ENCODE measurements around the gene GRM8. TPM values are rescaled to one million over a fixed set of nuclear protein-coding genes. Genes with fewer than 3 reads are reported as not detected.

GRM8 gene
- polyA plus RNA-seq, 2 of the 4 experiments (the other 2 are of a cell fraction) = 0.06 TPM; not detected in 1

GRCh38 chr7:126529833-126530232, 722.9 kb downstream of the GRM8 start:
- CTCF ChIA-PET = no interaction called here
- ATAC-seq = no peak

GRCh38 chr7:126529254-126529653, 723.5 kb downstream of the GRM8 start:
- CTCF ChIA-PET = no interaction called here

More at GRCh38 chr7:126529833-126530232, 722.9 kb downstream of the GRM8 start:
- DNase-seq (ENCODE audit: low read depth in 1 of 2, low spot score in 1 of 2) (no peak), FAIRE-seq (no peak)
- POLR2A ChIA-PET = no interaction called here
- H3K4me2 ChIP-seq = no peak overlapping the region
- TF ChIP-seq CHD2 (IDR thresholded peaks at IDR 0.05; ENCODE audit: low read length, partially characterized antibody) (no peak), POLR2A (IDR thresholded peaks at IDR 0.05; ENCODE audit: low read length) (no peak), RFX5 (IDR thresholded peaks at IDR 0.05) (no peak), NFE2L2 (conservative IDR thresholded peaks at IDR 0.05; ENCODE audit: low read length) (no peak), USF2 (IDR thresholded peaks at IDR 0.05) (no peak), NR3C1 (IDR thresholded peaks at IDR 0.05) (no peak), HEYL (CRISPR knock-in tag; IDR thresholded peaks at IDR 0.05) (no peak), FOSL2 (IDR thresholded peaks at IDR 0.05) (no peak), FOSL2 (CRISPR knock-in tag; IDR thresholded peaks at IDR 0.05) (no peak), ELK1 (IDR thresholded peaks at IDR 0.05; ENCODE audit: low read depth, low read length) (no peak), REST (IDR thresholded peaks at IDR 0.05) (no peak)
- no peak overlapping the region for H3K27ac ChIP-seq
- no peak overlapping the region for H3K4me3 ChIP-seq
- H3K9me3 ChIP-seq = no peaks in the 10 kb centered on the region
- no peaks in the 10 kb centered on the region for H3K4me1 ChIP-seq

More at GRCh38 chr7:126529254-126529653, 723.5 kb downstream of the GRM8 start:
- DNase-seq (ENCODE audit: low read depth in 1 of 2, low spot score in 1 of 2) (no peak), ATAC-seq (no peak), FAIRE-seq (no peak)
- H3K4me1 ChIP-seq = no peaks in the 10 kb centered on the region
- H3K4me3 ChIP-seq = no peak overlapping the region
- H3K4me2 ChIP-seq = no peak overlapping the region
- WGBS (ENCODE audit: missing lambda C conversion rate) = 13% methylated on average over 3 of the region's 3 CpGs
- H3K9me3 ChIP-seq = no peaks in the 10 kb centered on the region
- POLR2A ChIA-PET = no interaction called here
- no peak overlapping the region for H3K27ac ChIP-seq
- TF ChIP-seq NFE2L2 (conservative IDR thresholded peaks at IDR 0.05; ENCODE audit: low read length) = no peak
- no peak for TF ChIP-seq E2F6 (IDR thresholded peaks at IDR 0.05; ENCODE audit: borderline replicate concordance, low read depth)
- no peak for TF ChIP-seq RFX5 (IDR thresholded peaks at IDR 0.05)
- no peak for TF ChIP-seq EHF (CRISPR knock-in tag; IDR thresholded peaks at IDR 0.05)
- no peak for TF ChIP-seq MAX (IDR thresholded peaks at IDR 0.05)
- no peak for TF ChIP-seq JUNB (IDR thresholded peaks at IDR 0.05)
- TF ChIP-seq CTCF (IDR thresholded peaks at IDR 0.05) = no peak
- no peak for TF ChIP-seq HES2 (IDR thresholded peaks at IDR 0.05)
- no peak for TF ChIP-seq TP53 (CRISPR knock-in tag; IDR thresholded peaks at IDR 0.05)
- no peak for TF ChIP-seq MYC (IDR thresholded peaks at IDR 0.05; ENCODE audit: borderline replicate concordance, low read length)
- no peak for TF ChIP-seq POLR2A (IDR thresholded peaks at IDR 0.05; ENCODE audit: low read length)
- no peak for TF ChIP-seq ATOH8 (CRISPR knock-in tag; IDR thresholded peaks at IDR 0.05; ENCODE audit: low read depth)
- no peak for TF ChIP-seq ESRRA (IDR thresholded peaks at IDR 0.05; ENCODE audit: borderline replicate concordance, low read length)
- TF ChIP-seq RAD21 (conservative IDR thresholded peaks at IDR 0.05 in 1 of 2, IDR thresholded peaks at IDR 0.05 in 1 of 2) = no peak
